Astrocyte of the hippocampus (primary cell): ENCODE data around the gene FRG2.
"Not testable (repeated sequence)": the region's sequence is repeated elsewhere in the genome, so short reads cannot be mapped to it uniquely, and the experiment has no call there.

Experiments used
- DNase-seq: peaks from one replicate; pipeline ENCODE4 v3.0.0; 2011; ENCODE audit warnings: low read depth, low spot score

The FRG2 gene

DNA sequence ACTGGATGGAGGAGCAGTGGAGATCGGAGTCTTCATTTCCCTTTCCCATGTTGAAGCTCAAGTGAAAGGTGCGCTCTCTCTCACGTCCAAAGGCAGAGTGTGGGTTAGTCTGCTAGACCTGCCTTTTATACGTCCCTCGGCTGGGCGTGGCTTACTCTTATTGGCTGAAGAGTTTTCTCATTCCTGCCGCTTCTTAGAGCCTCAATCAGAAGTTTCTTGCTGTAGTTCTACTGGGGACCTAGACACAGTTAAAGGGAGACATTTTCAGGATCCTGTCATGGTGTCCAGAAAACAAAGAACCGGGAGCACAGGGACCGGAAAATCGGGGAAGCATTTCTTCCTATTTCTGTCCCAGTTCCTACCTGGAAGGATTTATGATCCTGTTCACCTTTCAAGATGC, at the start of gene FRG2:
Gene FRG2, minus strand, starts transcription at position 101 of the 400 bp plus-strand sequence. Its CDS starts 52 bp downstream, at position 49.
- not testable (repeated sequence) for DNase-seq

DNA sequence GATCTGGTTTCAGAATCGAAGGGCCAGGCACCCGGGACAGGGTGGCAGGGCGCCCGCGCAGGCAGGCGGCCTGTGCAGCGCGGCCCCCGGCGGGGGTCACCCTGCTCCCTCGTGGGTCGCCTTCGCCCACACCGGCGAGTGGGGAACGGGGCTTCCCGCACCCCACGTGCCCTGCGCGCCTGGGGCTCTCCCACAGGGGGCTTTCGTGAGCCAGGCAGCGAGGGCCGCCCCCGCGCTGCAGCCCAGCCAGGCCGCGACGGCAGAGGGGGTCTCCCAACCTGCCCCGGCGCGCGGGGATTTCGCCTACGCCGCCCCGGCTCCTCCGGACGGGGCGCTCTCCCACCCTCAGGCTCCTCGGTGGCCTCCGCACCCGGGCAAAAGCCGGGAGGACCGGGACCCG, 41.3 kb upstream of the FRG2 start:
- not testable (repeated sequence) for DNase-seq

DNA sequence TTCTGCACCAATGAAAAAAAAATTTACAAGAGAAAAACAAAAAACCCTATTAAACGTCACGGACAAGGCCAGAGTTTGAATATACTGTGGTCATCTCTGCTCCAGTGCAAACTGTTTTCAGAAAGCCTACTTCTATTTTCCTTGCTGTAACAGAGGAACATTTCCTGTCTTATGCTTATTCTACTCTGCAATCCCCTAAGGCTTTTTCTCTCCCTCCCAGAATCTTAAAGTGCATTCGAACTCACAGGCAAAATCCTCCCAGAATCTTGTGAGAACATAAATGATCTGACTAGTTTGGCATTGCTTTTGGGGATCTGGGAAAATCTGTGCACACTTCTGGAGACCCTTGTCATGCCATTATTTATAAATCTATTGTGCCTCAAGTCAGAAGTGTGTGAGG, 37.7 kb upstream of the FRG2 start:
- DNase-seq, result not testable (repeated sequence)

DNA sequence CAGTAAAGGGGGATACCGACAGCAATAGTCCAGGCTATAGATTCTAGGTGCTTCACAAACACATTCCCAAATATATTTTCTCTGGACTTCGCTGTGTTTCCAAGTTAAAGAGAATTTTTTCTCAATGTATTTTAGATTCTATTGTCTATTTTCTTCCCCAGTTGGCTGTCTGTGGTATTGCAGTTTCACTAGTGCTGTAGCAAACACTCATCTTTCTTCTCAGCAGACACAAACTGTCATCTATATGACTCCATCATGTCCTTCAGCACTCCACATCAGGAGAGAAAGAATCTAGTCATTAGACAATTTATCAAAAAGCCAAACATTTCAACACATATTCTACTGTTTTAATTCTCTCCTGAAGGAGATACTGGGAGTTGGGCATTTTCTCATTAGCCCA, 37.3 kb upstream of the FRG2 start, which contains the start of gene DBET:
Gene DBET, plus strand, starts transcription at position 161 of the 400 bp plus-strand sequence.
- DNase-seq, result not testable (repeated sequence)

DNA sequence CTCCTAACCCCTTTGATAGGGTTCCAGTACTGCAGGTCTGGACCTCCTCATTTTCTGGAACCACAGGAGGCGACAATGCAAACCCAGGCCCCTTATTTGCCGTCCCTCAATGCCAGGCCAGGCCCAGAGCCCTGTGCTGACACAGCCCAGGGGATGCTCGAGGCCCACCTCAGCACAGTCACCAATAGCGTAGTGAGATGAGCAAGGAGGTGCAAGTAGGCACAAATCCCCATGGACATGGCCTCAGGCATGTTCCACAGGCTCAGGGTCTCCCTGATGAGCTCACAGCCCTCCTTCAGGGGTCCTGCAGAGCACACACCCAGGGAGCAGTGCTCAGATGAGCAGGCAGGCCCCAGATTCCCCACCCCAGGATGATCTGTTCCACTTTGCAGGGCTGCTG, 31.9 kb upstream of the FRG2 start:
- DNase-seq, result not testable (repeated sequence)

DNA sequence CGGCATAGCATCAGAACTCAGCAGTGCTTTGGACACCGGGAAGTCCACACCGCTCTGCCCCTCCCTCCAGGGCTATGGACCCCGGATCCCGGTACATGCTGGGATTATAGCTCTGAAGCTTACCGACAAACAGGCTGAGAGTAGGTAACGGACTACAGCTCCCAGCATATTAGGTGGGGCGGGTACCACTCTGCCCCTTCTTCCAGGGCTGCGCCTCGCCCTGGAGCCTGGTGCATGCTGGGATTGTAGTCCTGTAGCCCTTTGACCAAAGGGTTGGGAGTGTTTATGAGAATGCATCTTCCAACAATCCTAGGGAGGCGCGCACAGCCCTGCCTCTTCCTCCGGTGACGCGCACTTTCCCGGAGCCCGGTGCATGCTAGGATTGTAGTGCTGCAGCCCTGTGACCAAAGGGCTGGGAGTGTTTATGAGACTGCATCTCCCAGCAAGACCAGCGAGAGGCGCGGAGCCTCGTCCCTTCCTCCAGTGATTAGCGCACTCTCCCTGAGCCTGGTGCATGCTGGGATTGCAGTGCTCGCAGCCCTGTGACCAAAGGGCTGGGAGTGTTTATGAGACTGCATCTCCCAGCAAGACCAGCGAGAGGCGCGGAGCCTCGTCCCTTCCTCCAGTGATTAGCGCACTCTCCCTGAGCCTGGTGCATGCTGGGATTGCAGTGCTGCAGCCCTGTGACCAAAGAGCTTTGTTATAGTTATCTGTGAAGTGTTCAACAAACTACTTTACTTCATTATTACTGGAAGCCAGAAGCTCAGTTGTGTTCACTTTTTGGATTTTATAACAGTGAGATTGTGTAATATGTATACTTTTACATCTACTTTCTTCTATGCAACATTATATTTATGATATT, 22.6 kb upstream of the FRG2 start:
- DNase-seq, result not testable (repeated sequence)

DNA sequence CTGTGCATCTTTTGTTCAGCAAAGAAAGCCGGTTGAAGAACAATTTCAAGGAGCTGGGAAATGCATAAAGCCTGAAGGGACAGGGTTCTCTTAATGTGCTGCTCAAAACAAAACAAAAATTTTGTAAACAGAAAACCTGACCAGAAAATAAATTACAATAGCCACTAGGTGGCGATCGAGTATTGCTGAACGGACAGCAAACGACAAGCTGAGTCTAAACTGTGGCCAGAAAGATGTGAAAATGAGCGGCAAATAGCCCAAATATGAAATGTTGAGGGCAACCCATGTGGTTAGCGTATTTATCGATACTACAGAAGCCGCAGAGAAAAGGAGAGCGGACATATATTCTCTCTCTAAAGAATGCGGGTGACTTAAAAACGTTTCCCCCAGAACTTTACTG, 20.6 kb upstream of the FRG2 start:
- DNase-seq, result not testable (repeated sequence)

DNA sequence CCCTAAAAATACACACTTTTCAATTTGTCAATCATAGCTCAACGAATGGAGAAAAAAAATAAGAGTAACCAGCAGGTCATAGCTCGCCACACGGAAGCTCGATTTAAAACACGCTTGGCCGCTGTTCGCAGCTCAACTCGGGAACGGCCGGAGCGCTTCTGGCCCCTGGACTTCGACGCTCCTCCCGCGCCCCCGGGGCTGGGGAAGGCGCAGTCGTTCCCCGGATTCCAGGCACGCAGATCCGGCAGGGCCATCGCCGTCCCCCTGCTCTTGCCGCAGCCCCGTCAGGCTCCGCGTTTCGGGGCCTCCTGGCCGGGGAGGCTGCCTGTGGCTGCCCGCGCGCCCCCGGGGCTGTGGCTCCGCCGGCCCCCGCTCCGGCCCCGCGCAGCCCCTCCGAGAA, 13.8 kb upstream of the FRG2 start:
- not testable (repeated sequence) for DNase-seq

DNA sequence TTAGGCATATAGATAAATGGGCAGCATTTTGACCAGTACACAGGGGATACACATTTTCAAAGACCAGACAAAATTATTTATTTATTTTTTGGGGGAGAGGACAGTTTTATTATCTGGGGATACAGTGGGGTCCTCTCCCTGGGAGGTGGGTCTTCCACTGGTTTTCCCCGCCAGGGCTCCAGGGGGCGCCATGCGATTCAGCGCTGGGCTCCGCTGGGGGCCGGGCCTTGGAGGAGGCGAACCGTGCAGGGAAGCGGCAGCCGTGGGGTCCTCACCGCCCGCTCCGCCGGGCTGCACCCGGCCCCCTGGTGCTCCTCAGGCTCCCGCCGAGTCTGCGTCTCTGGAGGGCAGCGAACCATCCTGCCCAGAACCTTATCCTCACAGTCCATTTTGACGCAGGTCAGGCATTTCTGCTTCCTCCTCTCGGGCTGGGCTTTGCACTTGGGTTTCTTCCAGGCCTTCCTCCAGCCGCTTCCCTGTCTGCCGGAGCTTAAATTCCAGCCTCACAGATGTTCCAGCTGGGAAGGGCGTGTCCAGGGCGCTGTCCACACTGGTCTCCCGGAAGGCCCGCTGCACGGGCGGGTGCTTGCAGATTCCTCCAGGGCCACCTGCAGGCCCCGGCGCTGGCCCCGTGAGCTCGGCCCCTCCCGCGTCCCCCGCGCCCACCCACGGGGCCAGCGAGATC, 10.8 kb upstream of the FRG2 start:
- DNase-seq, result not testable (repeated sequence)

DNA sequence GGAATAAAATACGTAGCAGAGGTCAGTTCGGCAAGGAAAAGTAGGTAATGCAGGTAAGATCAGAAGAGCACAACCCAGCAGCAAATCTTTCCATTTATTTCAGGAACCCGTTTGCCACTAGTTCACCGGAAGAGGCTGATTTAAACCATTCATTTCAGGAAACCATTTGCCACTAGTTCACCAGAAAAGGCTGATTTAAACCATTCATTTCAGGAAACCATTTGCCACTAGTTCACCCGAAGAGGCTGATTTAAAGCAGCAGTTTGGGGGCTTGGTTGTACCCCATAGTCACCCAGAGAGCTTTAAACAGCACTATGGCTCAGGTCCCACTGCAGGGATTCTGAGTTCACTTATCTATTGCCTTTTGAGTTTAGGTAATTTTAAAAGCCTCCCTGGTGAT, 4.2 kb upstream of the FRG2 start:
- not testable (repeated sequence) for DNase-seq

DNA sequence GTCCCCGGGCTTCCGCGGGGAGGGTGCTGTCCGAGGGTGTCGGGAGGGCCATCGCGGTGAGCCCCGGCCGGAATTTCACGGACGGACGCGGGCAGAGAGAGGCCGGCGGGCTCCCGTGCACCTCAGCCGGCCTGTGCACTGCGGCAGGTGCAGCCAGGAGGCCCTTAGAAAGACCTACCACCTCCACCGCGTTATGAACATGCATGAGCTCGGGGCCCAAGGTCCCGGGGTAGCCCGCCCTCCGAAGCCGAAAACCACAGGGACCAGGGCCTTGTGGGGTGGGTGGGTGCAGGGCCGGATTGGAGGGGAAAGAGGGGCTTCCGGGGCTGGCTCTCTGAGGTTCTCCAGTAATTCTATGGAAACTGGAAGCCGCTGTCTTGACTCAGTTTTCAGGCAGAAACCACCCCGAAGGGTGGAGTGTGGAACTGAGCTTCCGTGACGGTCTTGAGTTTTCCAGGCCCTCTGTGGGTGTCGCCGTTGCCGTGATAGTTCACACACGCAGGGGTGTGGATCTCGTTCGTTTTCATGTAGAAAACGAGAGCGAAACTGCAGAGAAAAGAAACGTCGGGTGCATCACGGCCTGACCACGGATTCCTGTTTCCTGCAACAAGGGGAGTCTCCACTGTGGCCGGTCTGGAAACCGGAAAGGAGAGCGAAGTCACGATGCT, 4.3 kb downstream of the FRG2 start:
- DNase-seq, result not testable (repeated sequence)

DNA sequence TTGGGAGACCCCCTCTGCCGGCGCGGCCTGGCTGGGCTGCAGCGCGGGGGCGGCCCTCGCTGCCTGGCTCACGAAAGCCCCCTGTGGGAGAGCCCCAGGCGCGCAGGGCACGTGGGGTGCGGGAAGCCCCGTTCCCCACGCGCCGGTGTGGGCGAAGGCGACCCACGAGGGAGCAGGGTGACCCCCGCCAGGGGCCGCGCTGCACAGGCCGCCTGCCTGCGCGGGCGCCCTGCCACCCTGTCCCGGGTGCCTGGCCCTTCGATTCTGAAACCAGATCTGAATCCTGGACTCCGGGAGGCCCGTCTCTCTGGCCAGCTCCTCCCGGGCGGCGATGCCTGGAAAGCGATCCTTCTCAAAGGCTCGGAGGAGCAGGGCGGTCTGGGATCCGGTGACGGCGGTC, 5.1 kb downstream of the FRG2 start:
- not testable (repeated sequence) for DNase-seq

DNA sequence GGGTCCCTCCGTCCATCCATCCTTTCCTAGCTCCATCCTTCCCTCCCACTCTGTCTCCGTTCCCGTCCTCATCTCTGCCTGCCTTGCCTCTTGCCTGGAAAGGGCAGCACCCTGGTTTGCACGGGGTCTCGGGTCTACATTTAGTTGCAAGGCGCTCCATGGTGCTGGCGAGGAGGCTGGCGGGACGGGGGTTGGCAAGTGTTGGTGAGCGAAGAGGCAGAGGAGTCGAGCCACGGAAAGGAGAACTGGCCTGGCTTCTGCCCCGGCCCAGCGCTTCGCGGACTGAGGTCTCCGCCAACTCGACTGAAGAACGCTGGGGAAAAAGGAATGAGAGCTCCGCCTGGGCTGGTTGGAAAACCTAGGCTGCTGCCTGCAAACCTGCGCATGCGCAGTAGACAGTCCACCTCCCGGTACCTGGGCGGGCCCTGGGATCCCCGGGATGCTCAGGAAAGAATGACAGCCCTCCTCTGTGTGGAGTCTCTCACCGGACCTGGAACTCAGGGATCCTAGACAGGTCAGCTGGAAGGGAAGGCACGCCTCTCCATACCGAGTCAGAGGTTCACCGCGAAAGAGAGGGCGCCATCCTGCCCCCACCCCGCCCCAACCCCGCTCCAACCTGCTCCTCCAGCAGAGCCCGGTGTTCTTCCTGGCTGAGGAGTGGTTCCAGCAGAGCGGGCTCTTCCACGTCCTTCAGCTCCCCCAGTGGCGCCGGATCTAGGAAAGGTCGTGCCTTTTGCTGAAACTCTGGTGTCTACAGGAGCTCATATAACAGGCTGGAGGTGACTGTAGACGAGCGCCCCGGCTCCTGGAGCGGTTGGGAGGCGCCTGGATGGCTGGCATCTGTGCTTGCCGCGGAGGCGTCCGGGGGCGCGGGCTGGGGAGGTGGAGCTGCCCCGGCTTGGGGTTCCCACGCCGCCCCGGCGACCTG, 6.0 kb downstream of the FRG2 start:
- DNase-seq, result peak; percentile 68

DNA sequence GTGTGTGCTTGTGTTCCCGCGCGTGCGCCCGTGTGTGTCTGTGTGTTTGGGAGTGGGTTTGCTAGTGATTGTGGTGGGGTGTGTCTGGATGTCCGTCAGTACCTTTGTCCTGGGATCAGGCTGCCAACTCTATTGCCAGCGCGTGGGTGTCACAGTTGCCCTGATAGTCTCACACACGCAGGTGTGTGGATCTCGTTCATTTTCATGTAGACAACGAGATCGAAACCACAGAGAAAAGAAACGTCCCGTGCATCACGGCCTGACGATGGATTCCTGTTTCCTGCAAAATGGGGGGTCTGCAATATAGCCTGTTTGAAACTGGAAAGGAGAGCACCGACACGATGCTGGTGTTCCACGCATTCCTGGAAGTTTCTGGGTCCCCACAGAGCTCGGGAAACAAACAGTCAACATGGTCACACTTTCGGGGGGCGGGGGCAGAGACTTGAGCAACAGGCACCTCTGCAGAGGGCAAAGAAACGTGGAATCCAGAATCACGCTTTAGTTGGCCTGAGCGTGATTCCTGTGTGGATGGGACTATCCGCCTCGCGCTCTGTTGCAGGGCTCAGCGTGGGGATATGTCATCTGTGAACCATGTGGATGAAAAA, 7.1 kb downstream of the FRG2 start:
- not testable (repeated sequence) for DNase-seq

DNA sequence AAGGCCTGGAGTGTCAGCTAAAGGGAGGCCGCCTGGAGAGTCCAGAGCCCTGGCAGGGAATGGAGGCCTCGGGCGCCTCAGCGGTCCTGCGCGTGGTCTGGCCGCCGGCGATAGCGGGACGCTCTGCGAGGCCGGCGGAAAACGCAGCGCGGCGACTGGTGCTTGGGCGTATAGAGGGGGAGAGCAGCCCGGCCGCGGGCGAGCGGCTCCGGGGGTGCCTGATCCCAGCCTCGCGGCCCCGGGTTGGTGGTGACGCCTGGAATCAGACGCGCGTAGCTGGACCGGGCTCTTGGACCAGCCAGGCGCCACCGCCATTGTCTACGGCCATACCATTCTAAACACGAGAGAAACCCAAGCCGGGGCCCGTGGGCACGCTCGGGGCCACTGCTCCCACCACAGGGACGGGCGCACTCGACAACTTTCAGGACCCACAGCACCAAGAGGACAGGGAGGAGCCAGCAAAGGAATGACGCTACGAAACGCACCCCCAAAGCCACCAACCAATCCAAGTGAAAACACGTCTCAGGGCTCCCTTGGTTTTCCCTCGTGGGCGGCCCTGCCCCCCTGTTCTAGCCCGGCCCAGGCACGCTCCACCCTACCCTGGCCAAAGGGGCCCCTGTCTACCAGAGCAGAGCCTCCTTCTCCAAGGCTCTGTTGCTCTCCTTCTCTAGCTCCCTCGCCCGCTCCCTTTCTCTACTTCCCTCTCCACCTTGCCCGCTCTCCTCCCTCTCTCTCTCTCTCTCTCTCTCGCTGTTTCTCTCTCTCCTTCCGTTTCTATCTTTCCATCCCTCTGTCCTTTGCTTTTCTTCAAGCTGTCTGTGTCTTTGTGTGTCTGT, 7.8 kb downstream of the FRG2 start:
- DNase-seq, result no peak

DNA sequence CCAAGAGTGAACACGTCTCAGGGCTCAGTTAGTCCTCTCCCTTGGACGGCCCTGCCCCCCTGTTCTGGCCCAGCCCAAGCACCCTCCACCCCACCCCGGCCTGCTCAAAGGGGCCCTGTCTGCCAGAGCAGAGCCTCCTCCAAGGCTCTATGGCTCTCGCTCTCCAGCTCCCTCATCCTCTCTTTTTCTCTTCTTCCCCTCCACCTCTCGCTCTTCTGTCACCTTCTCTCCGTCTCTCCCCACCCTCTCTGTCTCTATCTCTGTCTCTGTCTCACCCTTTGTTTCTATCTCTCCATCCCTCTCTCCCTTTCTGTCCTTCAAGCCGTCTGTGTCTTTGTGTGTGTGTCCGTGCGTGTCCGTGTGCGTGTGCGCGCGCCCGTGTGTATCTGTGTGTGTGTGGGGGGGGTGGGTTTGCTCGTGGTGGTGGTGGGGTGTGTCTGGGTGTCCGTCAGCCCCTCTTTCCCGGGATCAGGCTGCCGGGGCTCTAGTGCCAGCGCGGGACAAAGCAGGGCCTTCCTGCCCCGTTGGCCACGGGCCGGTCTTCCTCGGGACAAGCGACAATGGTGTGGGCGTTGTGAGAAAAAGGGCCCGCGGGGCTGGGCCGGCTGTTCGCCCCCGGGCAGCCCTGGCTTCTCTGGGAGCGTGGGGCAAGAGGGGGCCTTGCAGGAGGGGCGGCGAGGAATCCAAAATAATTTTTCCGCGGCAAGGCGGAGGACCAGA, 8.7 kb downstream of the FRG2 start:
- no peak for DNase-seq

DNA sequence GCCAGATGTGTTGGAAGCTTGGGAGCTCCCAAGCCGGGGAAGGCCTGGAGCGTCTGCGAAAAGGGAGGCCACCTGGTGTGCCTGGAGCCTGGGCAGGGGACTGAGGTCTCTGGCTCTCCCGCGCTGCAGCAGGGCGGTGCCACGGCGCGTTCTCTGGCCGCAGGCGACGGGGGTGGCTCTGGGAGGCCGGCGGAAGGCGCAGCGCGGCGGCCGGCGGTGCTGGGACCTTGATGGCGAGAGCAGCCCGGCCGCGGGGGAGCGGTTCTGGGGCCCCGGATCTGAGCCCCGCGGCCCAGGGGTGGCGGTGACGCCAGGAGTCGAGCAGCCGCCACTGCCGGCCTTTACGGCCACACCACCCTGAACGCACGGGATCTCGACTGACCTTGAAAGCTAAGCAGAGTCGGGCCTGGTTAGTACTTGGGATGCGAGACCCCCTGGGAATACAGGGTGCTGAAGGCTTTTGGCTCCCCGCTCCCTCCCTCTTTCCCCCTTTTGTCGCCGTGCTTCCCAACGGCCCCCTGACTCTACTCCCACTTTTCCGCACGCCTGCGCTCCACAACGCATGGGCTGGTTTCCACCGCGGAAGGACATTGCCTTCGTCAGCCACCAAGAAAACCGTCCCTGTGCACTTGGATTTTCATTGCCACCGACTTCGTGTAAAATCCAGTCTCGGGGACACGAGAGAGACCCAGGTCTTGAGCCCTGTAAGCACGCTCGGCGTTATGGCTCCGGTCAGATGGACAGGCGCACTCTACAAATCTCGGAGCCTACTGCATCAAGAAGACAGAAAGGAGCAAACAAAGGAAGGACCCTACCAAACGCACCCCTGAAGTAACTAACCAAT, 9.5 kb downstream of the FRG2 start:
- no peak for DNase-seq
